Brain microvascular endothelial cell (primary cell): ENCODE results near the gene ERC2.
A peak's percentile ranks its signal among the peaks of the same experiment; 100 is the strongest.

Source experiments
- DNase-seq: peaks from one replicate; pipeline ENCODE4 v3.0.0-alpha.2; 2020
- H3K27ac ChIP-seq: fragments of 250-450 bp; sonication (Bioruptor Pico); 2 replicates; pipeline ENCODE4 v1.5.1; 2020; ENCODE audit warnings: mild to moderate bottlenecking, moderate library complexity
- H3K27me3 ChIP-seq: fragments of 250-450 bp; sonication (Bioruptor Pico); replicated peaks from 2 replicates; pipeline ENCODE4 v1.5.1; 2020; ENCODE audit warnings: mild to moderate bottlenecking
- H3K36me3 ChIP-seq: fragments of 250-450 bp; sonication (Bioruptor Pico); replicated peaks from 2 replicates; pipeline ENCODE4 v1.5.1; 2020; ENCODE audit warnings: mild to moderate bottlenecking
- H3K4me3 ChIP-seq: 2 replicates; pipeline ENCODE4 v1.5.1; 2011; ENCODE audit warnings: low read depth, mild to moderate bottlenecking, control low read depth, low read length, moderate library complexity
- CTCF ChIP-seq: IDR thresholded peaks from 2 replicates; pipeline ENCODE4 v1.5.1; 2011; ENCODE audit warnings: low read depth, mild to moderate bottlenecking, moderate library complexity, low read length, control low read depth, inconsistent platforms; ENCODE audit errors: missing control alignments
- in situ Hi-C: cut with HindIII; loops from 2 replicates; pipeline ENCODE4 v1.10.0; 2017; ENCODE audit warnings: low sequenced_read_pairs, low pct_ligation_motif_present

Gene ERC2

GRCh38 chr3:55477306-55478303 is 990.7 kb downstream of the ERC2 start:
- H3K4me3 ChIP-seq: peak overlapping the region; percentile 90
- DNase-seq: no peak
- peaks cover 5% of the 10 kb centered on the region for H3K36me3 ChIP-seq
- H3K27me3 ChIP-seq: no peaks in the 10 kb centered on the region
- no peak overlapping the region for H3K27ac ChIP-seq
- TF ChIP-seq CTCF: no peak
- in situ Hi-C loops: loop anchor here (25.0 kb wide), 4 partner anchors 235 to 615 kb away; no protein-coding TSS in a partner anchor

- peaks cover 5% of the 10 kb centered on the region for H3K36me3 ChIP-seq
- in situ Hi-C loops: loop anchor here (25.0 kb wide), 4 partner anchors 236 to 614 kb away; no protein-coding TSS in a partner anchor
- peak; percentile 79 for DNase-seq
- H3K27ac ChIP-seq: no peak overlapping the region
- H3K4me3 ChIP-seq: peak overlapping the region; percentile 90
- TF ChIP-seq CTCF: no peak
- no peaks in the 10 kb centered on the region for H3K27me3 ChIP-seq
These were observed 991.8 kb downstream of the ERC2 start for GRCh38 chr3:55476515-55476914.

GRCh38 chr3:55474213-55474632 is 994.0 kb downstream of the ERC2 start:
- no peak overlapping the region for H3K27ac ChIP-seq
- in situ Hi-C loops: no loop called here
- TF ChIP-seq CTCF: no peak
- peaks cover 9% of the 10 kb centered on the region for H3K36me3 ChIP-seq
- DNase-seq: no peak
- H3K4me3 ChIP-seq: no peak overlapping the region
- no peaks in the 10 kb centered on the region for H3K27me3 ChIP-seq

GRCh38 chr3:55473788-55474187 is 994.5 kb downstream of the ERC2 start:
- H3K4me3 ChIP-seq: no peak overlapping the region
- H3K27me3 ChIP-seq: no peaks in the 10 kb centered on the region
- no peak for DNase-seq
- TF ChIP-seq CTCF: no peak
- no peak overlapping the region for H3K27ac ChIP-seq
- peaks cover 4% of the 10 kb centered on the region for H3K36me3 ChIP-seq
- in situ Hi-C loops: no loop called here

GRCh38 chr3:55471522-55472280 is 996.6 kb downstream of the ERC2 start:
- DNase-seq: no peak
- no peak for TF ChIP-seq CTCF
- no peak overlapping the region for H3K27ac ChIP-seq
- in situ Hi-C loops: no loop called here
- H3K36me3 ChIP-seq: peaks cover 4% of the 10 kb centered on the region
- H3K27me3 ChIP-seq: no peaks in the 10 kb centered on the region
- no peak overlapping the region for H3K4me3 ChIP-seq
